K562 (cell line): Measurements from ENCODE around the gene PPP2R3C. TPM values are rescaled to one million over a fixed set of nuclear protein-coding genes. Genes with fewer than 3 reads are reported as not detected.

Experiments used
- CBX3 ChIP-seq, 2 experiments: IDR thresholded peaks; 1 replicate in 1 of 2; 2 replicates in 1 of 2; pipeline ENCODE4 v1.6.1; 2012; ENCODE audit warnings: inconsistent platforms in 2 of 2, low read length in 2 of 2, borderline replicate concordance in 1 of 2, control low read depth in 1 of 2
- CBX5 ChIP-seq: IDR thresholded peaks from 2 replicates; pipeline ENCODE4 v1.6.1; 2014; ENCODE audit warnings: low read depth, borderline replicate concordance
- FOXP1 ChIP-seq: sonication (generic); formaldehyde crosslinking; IDR thresholded peaks from 2 replicates; pipeline ENCODE4 v1.8.0; 2022; ENCODE audit warnings: mild to moderate bottlenecking, missing genetic modification reagents
- MEIS2 ChIP-seq: fragments of 450-650 bp; IDR thresholded peaks from 2 replicates; pipeline ENCODE4 v1.6.1; 2014; ENCODE audit warnings: mild to moderate bottlenecking; ENCODE audit not compliant: partially characterized antibody
- PCBP1 ChIP-seq: fragments of 200-400 bp; formaldehyde crosslinking; IDR thresholded peaks from 2 replicates; pipeline ENCODE4 v1.6.1; 2018; ENCODE audit warnings: mild to moderate bottlenecking, low read depth, low read length; ENCODE audit not compliant: poor library complexity, severe bottlenecking
- RAD21 ChIP-seq, 2 experiments: fragments of 250-450 bp in 1 of 2; fragments of 450-650 bp in 1 of 2; sonication (Bioruptor Pico) in 1 of 2; formaldehyde crosslinking in 1 of 2; IDR thresholded peaks in 1 of 2; conservative IDR thresholded peaks in 1 of 2; 2 replicates each; pipeline versions ENCODE4 v1.4.0 to v1.8.0; 2020 to 2022; ENCODE audit warnings: mild to moderate bottlenecking in 2 of 2, moderate library complexity in 1 of 2
- RBM17 ChIP-seq: fragments of 200-400 bp; formaldehyde crosslinking; IDR thresholded peaks from 2 replicates; pipeline ENCODE4 v1.6.1; 2017; ENCODE audit warnings: low read depth, mild to moderate bottlenecking, low read length, borderline replicate concordance
- RERE ChIP-seq: sonication (generic); formaldehyde crosslinking; IDR thresholded peaks from 2 replicates; pipeline ENCODE4 v1.8.0; 2023; ENCODE audit warnings: missing genetic modification reagents, mild to moderate bottlenecking, borderline replicate concordance
- STAT5B ChIP-seq: fragments of 250-450 bp; sonication (Bioruptor Pico); IDR thresholded peaks from 2 replicates; pipeline ENCODE4 v1.8.0; 2021; ENCODE audit warnings: mild to moderate bottlenecking, inconsistent platforms
- TCFL5 ChIP-seq: fragments of 250-450 bp; sonication (Bioruptor Pico); conservative IDR thresholded peaks from 2 replicates; pipeline ENCODE4 v1.6.1; 2021; ENCODE audit warnings: mild to moderate bottlenecking, moderate library complexity, matching md5 sums
- TSHZ1 ChIP-seq: fragments of 250-450 bp; sonication (Bioruptor Pico); IDR thresholded peaks from 2 replicates; pipeline ENCODE4 v1.4.0; 2020; ENCODE audit warnings: mild to moderate bottlenecking, moderate library complexity
- U2AF1 ChIP-seq: fragments of 200-400 bp; formaldehyde crosslinking; optimal IDR thresholded peaks from 2 replicates; pipeline ENCODE3; 2017; ENCODE audit warnings: mild to moderate bottlenecking, low read depth, low read length, moderate library complexity
- YBX1 ChIP-seq: fragments of 450-650 bp; IDR thresholded peaks from 2 replicates; pipeline ENCODE4 v1.7.1; 2016; ENCODE audit warnings: mild to moderate bottlenecking
- YY1 ChIP-seq, 3 experiments: IDR thresholded peaks; 2 replicates each; pipeline ENCODE4 v1.6.1; 2011; ENCODE audit warnings: low read length in 2 of 3, mild to moderate bottlenecking in 2 of 3, moderate library complexity in 2 of 3, borderline replicate concordance in 1 of 3, control low read depth in 1 of 3, low read depth in 1 of 3; ENCODE audit not compliant: insufficient read depth in 3 of 3, insufficient replicate concordance in 2 of 3, control insufficient read depth in 1 of 3, insufficient read length in 1 of 3; ENCODE audit errors: extremely low read depth in 1 of 3
- ZBTB17 ChIP-seq: fragments of 450-650 bp; formaldehyde crosslinking; IDR thresholded peaks from 2 replicates; pipeline ENCODE4 v1.4.0; 2020; ENCODE audit warnings: mild to moderate bottlenecking
- ZNF239 ChIP-seq: fragments of 250-450 bp; sonication (Bioruptor Pico); IDR thresholded peaks from 2 replicates; pipeline ENCODE4 v1.4.0; 2020; ENCODE audit warnings: mild to moderate bottlenecking
- ZSCAN32 ChIP-seq: fragments of 450-650 bp; formaldehyde crosslinking; IDR thresholded peaks from 2 replicates; pipeline ENCODE4 v1.4.0; 2020; ENCODE audit warnings: mild to moderate bottlenecking, moderate library complexity
- polyA plus RNA-seq, 8 experiments: library from polyadenylated mRNA; depleted of rRNA in 4 of 8; stranded (reverse) in 5 of 8; unstranded in 3 of 8; fragments of >200 nt; fragmentation: Nextera tagmentation in 2 of 8; fragmentation: Illumina TruSeq in 1 of 8; extraction: Ambion mirVana in 2 of 8; extraction: Trizol in 1 of 8; gene quantifications; 2 replicates each; pipeline versions ENCODE4 v1.2.1 to v1.2.3, GENCODE V29; 2011 to 2014; ENCODE audit warnings: inconsistent platforms in 1 of 8, missing spikeins in 1 of 8
- total RNA-seq, 7 experiments: library from RNA; depleted of rRNA in 6 of 7; stranded (reverse); fragments of >200 nt in 6 of 7; fragmentation: Illumina TruSeq in 2 of 7; extraction: Trizol in 2 of 7; gene quantifications; 2 replicates each; pipeline versions ENCODE4 v1.2.1 to v1.2.3, GENCODE V29; 2011 to 2021; ENCODE audit warnings: low replicate concordance in 1 of 7
- TF ChIP-seq, protein P1 (sequence below): fragments of 250-450 bp; sonication (Bioruptor Pico); IDR thresholded peaks from 2 replicates; pipeline ENCODE4 v1.4.0; 2020; ENCODE audit warnings: mild to moderate bottlenecking, moderate library complexity

PPP2R3C gene
- total and polyA plus RNA-seq, 9 of the 15 experiments (the other 6 are each of a cell fraction or from before 2014, with no cell fraction given) = 14.7 to 43.3 (median 22.7) TPM

DNA sequence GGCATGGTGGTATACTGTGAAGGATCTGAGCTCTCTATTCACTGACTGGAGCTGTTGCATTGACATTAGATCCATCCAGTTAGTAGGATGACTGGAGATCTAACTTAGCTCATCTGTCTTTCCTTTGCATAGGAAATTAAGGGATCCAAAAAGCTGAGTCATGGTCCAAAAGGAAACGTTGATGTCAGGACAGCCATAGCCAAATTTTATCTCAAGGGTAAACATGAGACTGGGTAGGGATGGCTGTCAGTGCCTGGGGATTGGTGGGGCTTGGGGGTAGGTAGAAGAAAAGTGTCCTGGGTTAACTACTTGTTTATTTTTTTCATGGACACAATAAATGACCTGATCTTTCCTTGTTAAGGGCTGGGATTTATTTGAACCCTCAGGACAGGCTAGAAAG lies 71.1 kb downstream of the PPP2R3C start (continued):
- TF ChIP-seq YBX1 (no peak), RAD21 (CRISPR knock-in tag; conservative IDR thresholded peaks at IDR 0.05 in 1 of 2, IDR thresholded peaks at IDR 0.05 in 1 of 2) (no peak), ZNF239 (CRISPR knock-in tag) (no peak), MEIS2 (peak; percentile 49), CBX3 (IDR thresholded peaks at IDR 0.05; ENCODE audit: borderline replicate concordance in 1 of 2, low read length in 2 of 2) (no peak), FOXP1 (CRISPR knock-in tag) (no peak), ZSCAN32 (CRISPR knock-in tag) (no peak), RERE (no peak), ZBTB17 (CRISPR knock-in tag) (no peak), RBM17 (no peak), YY1 (IDR thresholded peaks at IDR 0.05; ENCODE audit: borderline replicate concordance in 1 of 3, control insufficient read depth in 1 of 3, extremely low read depth in 1 of 3, insufficient read depth in 3 of 3, insufficient read length in 1 of 3, insufficient replicate concordance in 2 of 3, low read depth in 1 of 3, low read length in 2 of 3) (no peak), TCFL5 (CRISPR knock-in tag) (no peak), CBX5 (no peak), STAT5B (no peak), PCBP1 (no peak), TSHZ1 (CRISPR knock-in tag) (no peak), U2AF1 (no peak)
- TF ChIP-seq, protein P1, sequence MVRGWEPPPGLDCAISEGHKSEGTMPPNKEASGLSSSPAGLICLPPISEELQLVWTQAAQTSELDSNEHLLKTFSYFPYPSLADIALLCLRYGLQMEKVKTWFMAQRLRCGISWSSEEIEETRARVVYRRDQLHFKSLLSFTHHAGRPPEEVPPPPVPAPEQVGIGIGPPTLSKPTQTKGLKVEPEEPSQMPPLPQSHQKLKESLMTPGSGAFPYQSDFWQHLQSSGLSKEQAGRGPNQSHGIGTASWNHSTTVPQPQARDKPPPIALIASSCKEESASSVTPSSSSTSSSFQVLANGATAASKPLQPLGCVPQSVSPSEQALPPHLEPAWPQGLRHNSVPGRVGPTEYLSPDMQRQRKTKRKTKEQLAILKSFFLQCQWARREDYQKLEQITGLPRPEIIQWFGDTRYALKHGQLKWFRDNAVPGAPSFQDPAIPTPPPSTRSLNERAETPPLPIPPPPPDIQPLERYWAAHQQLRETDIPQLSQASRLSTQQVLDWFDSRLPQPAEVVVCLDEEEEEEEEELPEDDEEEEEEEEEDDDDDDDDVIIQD = no peak
